Subcutaneous adipose tissue (tissue), 4 donors: ENCODE measurements around the gene BCL2A1. TPM values are rescaled to one million over a fixed set of nuclear protein-coding genes. Genes with fewer than 3 reads are reported as not detected.

ENCODE experiments used
- CTCF ChIP-seq: fragments of 450-650 bp; IDR thresholded peaks from one replicate; pipeline ENCODE4 v1.5.1; 2016; ENCODE audit warnings: low read depth, mild to moderate bottlenecking, control low read depth, antibody characterized with exemption, moderate library complexity
- total RNA-seq, 4 donors: library from RNA; depleted of rRNA; stranded (reverse); fragments of >200 nt; gene quantifications; one replicate each; pipeline ENCODE4 v1.1.0, GENCODE V29; 2016

The BCL2A1 gene
- 10 to 100 TPM in 1 of 4 donors, 1 to 10 TPM in 2, not detected in 1; 4.8 to 53.5 (median 9.3) TPM for total RNA-seq

DNA sequence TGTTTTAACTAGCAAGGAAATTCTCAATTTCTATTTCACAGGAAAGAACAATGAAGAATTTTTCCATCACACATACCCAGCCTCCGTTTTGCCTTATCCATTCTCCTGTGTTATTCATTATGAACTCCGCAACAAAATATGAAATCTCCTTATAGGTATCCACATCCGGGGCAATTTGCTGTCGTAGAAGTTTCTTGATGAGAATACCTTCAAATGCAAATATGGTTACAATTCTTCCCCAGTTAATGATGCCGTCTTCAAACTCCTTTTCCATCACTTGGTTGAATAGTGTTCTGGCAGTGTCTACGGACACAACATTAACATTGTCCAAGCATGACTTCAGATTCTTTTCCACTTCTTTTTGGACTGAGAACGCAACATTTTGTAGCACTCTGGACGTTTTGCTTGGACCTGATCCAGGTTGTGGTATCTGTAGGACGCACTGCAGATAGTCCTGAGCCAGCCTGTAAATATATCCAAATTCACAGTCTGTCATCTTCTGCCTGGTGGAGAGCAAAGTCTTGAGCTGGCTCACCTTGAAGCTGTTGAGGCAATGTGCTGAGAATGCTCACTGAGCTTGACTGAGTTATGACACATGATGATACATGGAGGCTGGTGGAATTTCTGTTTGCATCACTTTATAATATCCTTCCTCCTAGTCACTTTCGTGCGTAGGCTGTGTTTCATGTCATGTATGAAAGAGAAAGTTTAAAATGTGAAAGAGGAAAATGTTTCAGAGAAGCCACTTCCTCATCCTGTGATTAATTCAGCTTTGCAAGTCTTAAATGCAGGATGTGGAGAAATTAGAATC lies at the start of gene BCL2A1:
Gene BCL2A1 (minus strand): TSS at position 573 of the 811 bp plus-strand sequence. CDS start 77 bp downstream, at position 496.
- TF ChIP-seq CTCF: no peak

DNA sequence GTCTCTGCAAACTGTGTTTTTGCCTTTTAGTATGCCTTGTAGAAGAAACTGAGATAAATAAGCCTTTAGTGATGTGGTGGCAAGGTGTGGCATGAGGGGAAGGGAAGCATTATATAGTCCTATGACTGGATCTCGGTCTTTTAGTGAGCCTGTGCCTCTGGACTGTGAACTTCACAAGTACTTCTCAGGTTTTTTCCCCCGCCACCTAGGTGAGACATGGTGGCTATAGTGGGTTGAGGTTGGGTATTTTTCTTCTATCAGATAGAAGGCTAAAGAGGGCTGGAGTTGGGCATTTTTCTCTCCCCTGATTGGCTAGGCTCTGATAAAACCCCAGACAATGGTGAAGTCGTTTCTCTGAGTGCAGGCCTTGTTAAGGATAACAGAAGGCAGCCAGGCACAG lies 49.7 kb upstream of the BCL2A1 start:
- no peak for TF ChIP-seq CTCF

- no peak for TF ChIP-seq CTCF
Observed at GRCh38 chr15:80019168-80019745, 48.3 kb upstream of the BCL2A1 start.

DNA sequence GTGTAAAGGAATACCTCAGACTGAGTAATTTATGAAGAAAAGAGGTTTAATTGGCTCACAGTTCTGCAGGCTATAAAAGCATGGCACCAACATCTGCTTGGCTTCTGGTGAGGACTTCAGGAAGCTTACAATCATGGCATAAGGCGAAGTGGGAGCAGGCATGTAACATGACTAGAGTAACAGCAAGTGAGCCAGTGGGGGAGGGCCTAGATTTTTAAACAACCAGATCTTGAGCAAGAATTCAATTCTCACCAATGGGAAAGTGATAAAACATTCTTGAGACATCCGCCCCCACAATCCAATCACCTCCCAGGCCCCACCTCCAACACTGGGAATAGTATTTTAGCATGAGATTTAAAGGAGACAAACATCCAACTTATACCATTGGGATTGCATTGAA lies 44.2 kb upstream of the BCL2A1 start:
- TF ChIP-seq CTCF: no peak

- no peak for TF ChIP-seq CTCF
Observed at GRCh38 chr15:80012060-80012726, 41.2 kb upstream of the BCL2A1 start.

DNA sequence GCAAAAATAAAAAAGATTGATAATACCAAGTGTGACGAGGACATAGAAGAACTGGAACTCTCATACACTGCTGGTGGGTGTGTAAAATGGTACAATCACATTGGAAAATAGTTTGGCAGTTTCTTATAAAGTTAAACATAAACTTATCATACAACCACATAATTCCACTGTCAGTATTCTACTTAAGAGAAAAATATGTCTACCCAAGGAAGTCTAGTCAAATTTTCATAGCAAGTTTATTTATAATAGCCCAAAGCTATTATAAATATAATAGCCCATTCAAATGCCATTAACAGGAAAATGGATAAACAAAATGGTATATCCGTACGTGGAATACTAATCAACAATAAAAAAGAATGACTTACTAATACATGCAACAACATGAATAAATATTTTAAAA lies 40.6 kb upstream of the BCL2A1 start:
- no peak for TF ChIP-seq CTCF

GRCh38 chr15:80010131-80010673 lies 39.2 kb upstream of the BCL2A1 start:
- no peak for TF ChIP-seq CTCF
